ENCODE data around the gene CEP112.

GRCh38 chr17:65656390-65657250 is 535.3 kb downstream of the CEP112 start:
- TF ChIP-seq CTCF (IDR thresholded peaks at IDR 0.05) (no peak), POLR2AphosphoS5 (IDR thresholded peaks at IDR 0.05; ENCODE audit: low read depth, low read length) (no peak), REST (IDR thresholded peaks at IDR 0.05; ENCODE audit: insufficient read depth in 1 of 2, low read depth in 2 of 2, low read length in 1 of 2) (no peak), TCF7L2 (IDR thresholded peaks at IDR 0.05; ENCODE audit: low read depth, low read length) (no peak), SIN3A (IDR thresholded peaks at IDR 0.05; ENCODE audit: borderline replicate concordance, insufficient read depth, low read depth, low read length) (no peak)
